IPS-20b (cell line): ENCODE results near the gene FBXO10.

Source experiments
- H3K27ac ChIP-seq: one replicate; pipeline ENCODE4 v1.5.1; 2013; ENCODE audit warnings: low read length
- H3K27me3 ChIP-seq: 2 replicates; pipeline ENCODE4 v1.6.1; 2013; ENCODE audit warnings: mild to moderate bottlenecking, low read length, inconsistent platforms; ENCODE audit not compliant: insufficient read depth
- H3K36me3 ChIP-seq: 2 replicates; pipeline ENCODE4 v1.6.1; 2013; ENCODE audit warnings: low read depth, mild to moderate bottlenecking, inconsistent platforms, low read length, moderate library complexity; ENCODE audit not compliant: insufficient read depth
- H3K4me1 ChIP-seq: 2 replicates; pipeline ENCODE4 v1.6.1; 2013; ENCODE audit warnings: mild to moderate bottlenecking, control low read depth, inconsistent platforms, low read length, moderate library complexity; ENCODE audit not compliant: insufficient read depth
- H3K4me3 ChIP-seq: 2 replicates; pipeline ENCODE4 v1.5.1; 2013; ENCODE audit warnings: mild to moderate bottlenecking, low read length, inconsistent platforms
- H3K9ac ChIP-seq: 2 replicates; pipeline ENCODE4 v1.6.1; 2013; ENCODE audit warnings: low read depth, mild to moderate bottlenecking, inconsistent platforms, low read length, moderate library complexity
- H3K9me3 ChIP-seq: 2 replicates; pipeline ENCODE4 v1.6.1; 2013; ENCODE audit warnings: mild to moderate bottlenecking, low read depth, low read length, inconsistent platforms; ENCODE audit not compliant: insufficient read depth

FBXO10 gene

DNA sequence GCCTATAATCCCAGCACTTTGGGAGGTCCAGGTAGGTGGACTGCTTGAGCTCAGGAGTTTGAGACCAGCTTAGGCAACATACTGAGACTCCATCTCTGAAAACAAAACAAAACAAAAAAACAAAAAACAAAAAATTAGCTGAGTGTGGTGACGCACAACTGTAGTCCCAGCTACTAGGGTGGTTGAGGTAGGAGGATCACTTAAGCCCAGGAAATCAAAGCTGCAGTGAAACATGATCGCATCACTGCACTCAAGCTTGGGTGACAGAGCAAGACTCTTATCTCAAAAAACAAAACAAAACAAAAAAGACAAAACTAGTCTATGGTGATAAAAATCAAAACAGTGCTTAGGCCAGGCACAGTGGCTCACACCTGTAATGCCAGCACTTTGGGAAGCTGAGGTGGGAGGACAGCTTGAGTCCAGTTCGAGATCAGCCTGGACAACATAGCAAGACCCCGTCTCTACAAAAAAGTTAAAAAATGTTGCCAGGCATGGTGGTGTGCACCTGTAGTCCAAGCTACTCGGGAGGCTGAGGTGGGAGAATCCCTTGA, 28.8 kb downstream of the FBXO10 start:
- Histone ChIP-seq H3K27me3 (no peaks in the 10 kb centered on the region), H3K9me3 (no peaks in the 10 kb centered on the region), H3K36me3 (no peaks in the 10 kb centered on the region), H3K4me3 (no peak overlapping the region), H3K4me1 (no peaks in the 10 kb centered on the region), H3K27ac (no peak overlapping the region), H3K9ac (no peak overlapping the region)

GRCh38 chr9:37543468-37543867, 32.7 kb downstream of the FBXO10 start:
- Histone ChIP-seq H3K4me1 (no peaks in the 10 kb centered on the region), H3K27me3 (no peaks in the 10 kb centered on the region), H3K4me3 (no peak overlapping the region), H3K9ac (no peak overlapping the region), H3K27ac (no peak overlapping the region), H3K36me3 (peaks cover 25% of the 10 kb centered on the region), H3K9me3 (no peaks in the 10 kb centered on the region)

GRCh38 chr9:37542895-37543294, 33.3 kb downstream of the FBXO10 start:
- Histone ChIP-seq H3K4me1 (no peaks in the 10 kb centered on the region), H3K9ac (no peak overlapping the region), H3K27ac (no peak overlapping the region), H3K27me3 (no peaks in the 10 kb centered on the region), H3K9me3 (no peaks in the 10 kb centered on the region), H3K36me3 (peaks cover 29% of the 10 kb centered on the region), H3K4me3 (no peak overlapping the region)

DNA sequence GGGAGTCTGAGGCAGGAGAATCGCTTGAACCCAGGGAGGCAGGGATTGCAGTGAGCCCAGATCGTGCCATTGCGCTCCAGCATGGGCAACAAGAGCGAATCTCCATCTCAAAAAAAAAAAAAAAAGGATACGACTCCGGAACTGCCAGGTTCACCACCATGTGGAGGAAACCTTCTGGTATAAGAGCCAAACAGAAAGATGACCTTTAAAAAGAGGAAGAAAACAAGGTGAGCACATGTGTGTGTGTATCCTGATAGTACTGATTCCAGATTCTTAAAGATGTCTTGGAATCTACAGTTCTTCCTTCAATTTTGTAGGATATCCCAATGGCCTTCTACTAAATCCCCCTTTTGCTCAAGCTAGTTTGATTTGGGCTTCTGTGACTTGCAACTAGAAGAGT, 33.7 kb downstream of the FBXO10 start:
- H3K36me3 ChIP-seq, result peaks cover 33% of the 10 kb centered on the region
- no peaks in the 10 kb centered on the region for H3K27me3 ChIP-seq
- H3K9me3 ChIP-seq, result no peaks in the 10 kb centered on the region
- H3K27ac ChIP-seq, result no peak overlapping the region
- H3K9ac ChIP-seq, result no peak overlapping the region
- H3K4me3 ChIP-seq, result no peak overlapping the region
- no peaks in the 10 kb centered on the region for H3K4me1 ChIP-seq

- peaks cover 43% of the 10 kb centered on the region for H3K36me3 ChIP-seq
- H3K27me3 ChIP-seq, result no peaks in the 10 kb centered on the region
- H3K4me3 ChIP-seq, result no peak overlapping the region
- no peaks in the 10 kb centered on the region for H3K4me1 ChIP-seq
- H3K9me3 ChIP-seq, result no peaks in the 10 kb centered on the region
- H3K9ac ChIP-seq, result no peak overlapping the region
- no peak overlapping the region for H3K27ac ChIP-seq
Measured at GRCh38 chr9:37541465-37541864, 34.7 kb downstream of the FBXO10 start.

GRCh38 chr9:37540634-37541033, 35.5 kb downstream of the FBXO10 start:
- no peak overlapping the region for H3K4me3 ChIP-seq
- H3K36me3 ChIP-seq, result peaks cover 48% of the 10 kb centered on the region
- no peaks in the 10 kb centered on the region for H3K9me3 ChIP-seq
- H3K27ac ChIP-seq, result no peak overlapping the region
- H3K4me1 ChIP-seq, result no peaks in the 10 kb centered on the region
- H3K9ac ChIP-seq, result no peak overlapping the region
- H3K27me3 ChIP-seq, result no peaks in the 10 kb centered on the region

DNA sequence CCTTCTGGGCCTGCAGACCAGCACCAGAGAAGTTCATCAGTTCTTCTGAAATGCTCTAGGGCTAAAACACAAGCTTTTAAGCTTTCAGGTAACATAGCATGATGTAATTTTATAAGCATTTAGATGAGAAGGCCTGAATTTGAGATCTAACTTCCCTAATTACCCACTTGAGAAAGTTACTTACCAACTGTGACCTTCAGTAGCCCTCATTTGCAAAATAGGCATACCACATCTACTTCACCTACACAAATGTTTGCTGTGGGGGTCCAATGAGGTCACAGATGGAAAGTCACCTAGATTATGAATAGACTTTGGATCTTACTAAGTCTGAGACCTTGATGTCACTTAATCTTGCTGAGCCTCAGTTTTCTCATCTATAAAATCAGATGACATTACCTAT, 36.5 kb downstream of the FBXO10 start:
- Histone ChIP-seq H3K27me3 (no peaks in the 10 kb centered on the region), H3K4me1 (no peaks in the 10 kb centered on the region), H3K9ac (no peak overlapping the region), H3K4me3 (no peak overlapping the region), H3K27ac (no peak overlapping the region), H3K36me3 (peaks cover 48% of the 10 kb centered on the region), H3K9me3 (no peaks in the 10 kb centered on the region)

GRCh38 chr9:37538099-37538498, 38.1 kb downstream of the FBXO10 start:
- Histone ChIP-seq H3K4me3 (no peak overlapping the region), H3K9ac (no peak overlapping the region), H3K27me3 (no peaks in the 10 kb centered on the region), H3K36me3 (peaks cover 48% of the 10 kb centered on the region), H3K9me3 (no peaks in the 10 kb centered on the region), H3K4me1 (no peaks in the 10 kb centered on the region), H3K27ac (no peak overlapping the region)

GRCh38 chr9:37534901-37535300, 41.3 kb downstream of the FBXO10 start:
- Histone ChIP-seq H3K4me3 (no peak overlapping the region), H3K27ac (no peak overlapping the region), H3K36me3 (peaks cover 39% of the 10 kb centered on the region)

DNA sequence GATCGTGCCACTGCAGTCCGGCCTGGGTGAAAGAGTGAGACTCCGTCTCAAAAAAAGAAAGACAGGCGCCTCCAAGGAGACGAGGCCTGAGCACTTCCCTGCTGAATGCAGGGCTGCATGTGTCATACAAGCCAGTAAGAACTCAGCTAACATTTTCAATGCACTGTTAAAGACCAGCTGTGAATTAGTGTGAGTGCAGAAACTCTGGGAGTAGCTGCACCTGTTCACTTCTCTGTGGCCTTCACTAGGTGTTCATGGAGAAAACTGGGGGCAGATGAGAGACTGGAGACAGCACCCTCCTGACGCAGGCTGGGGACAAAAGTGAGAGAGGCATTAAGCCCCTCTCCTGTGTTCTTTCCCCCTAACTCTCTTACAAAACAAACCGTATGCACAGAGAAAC, 41.8 kb downstream of the FBXO10 start:
- H3K4me3 ChIP-seq, result no peak overlapping the region
- no peaks in the 10 kb centered on the region for H3K9me3 ChIP-seq
- H3K27ac ChIP-seq, result no peak overlapping the region
- H3K36me3 ChIP-seq, result peaks cover 34% of the 10 kb centered on the region
- no peak overlapping the region for H3K9ac ChIP-seq
- H3K4me1 ChIP-seq, result no peaks in the 10 kb centered on the region
- no peaks in the 10 kb centered on the region for H3K27me3 ChIP-seq

More at GRCh38 chr9:37534901-37535300, 41.3 kb downstream of the FBXO10 start:
- Histone ChIP-seq H3K4me1 (no peaks in the 10 kb centered on the region), H3K27me3 (no peaks in the 10 kb centered on the region), H3K9me3 (no peaks in the 10 kb centered on the region), H3K9ac (no peak overlapping the region)

- Histone ChIP-seq H3K27me3 (no peaks in the 10 kb centered on the region), H3K4me1 (no peaks in the 10 kb centered on the region), H3K4me3 (no peak overlapping the region), H3K9me3 (no peaks in the 10 kb centered on the region), H3K9ac (no peak overlapping the region), H3K27ac (no peak overlapping the region), H3K36me3 (peaks cover 26% of the 10 kb centered on the region)
Measured at GRCh38 chr9:37531699-37532098, 44.5 kb downstream of the FBXO10 start.

- H3K9ac ChIP-seq, result no peak overlapping the region
- no peak overlapping the region for H3K27ac ChIP-seq
- H3K4me1 ChIP-seq, result no peaks in the 10 kb centered on the region
- H3K27me3 ChIP-seq, result no peaks in the 10 kb centered on the region
- no peak overlapping the region for H3K4me3 ChIP-seq
- H3K36me3 ChIP-seq, result peaks cover 36% of the 10 kb centered on the region
- H3K9me3 ChIP-seq, result no peaks in the 10 kb centered on the region
Measured at GRCh38 chr9:37528652-37529471, 47.3 kb downstream of the FBXO10 start.
